ENCODE measurements around the gene SAAL1.

GRCh38 chr11:18081551-18081950 lies 24.3 kb downstream of the SAAL1 start:
- no peak for TF ChIP-seq CTCF (conservative IDR thresholded peaks at IDR 0.05)
- no peak for TF ChIP-seq EZH2 (IDR thresholded peaks at IDR 0.05; ENCODE audit: low read depth)

Measured in PC-9 (cell line).